DMS79 treated with DMSO at 0.1 percent for 48 hours (cell line): ENCODE data around the gene IGF1R.
A peak's percentile ranks its signal among the peaks of the same experiment; 100 is the strongest.

Experiments used
- DNase-seq: peaks from one replicate; lab custom pipeline; 2025; lab: John Stamatoyannopoulos, UW

IGF1R gene

GRCh38 chr15:98671060-98672008 lies 23.0 kb downstream of the IGF1R start:
- DNase-seq: no peak

GRCh38 chr15:98673133-98673532 lies 24.8 kb downstream of the IGF1R start:
- DNase-seq: no peak

GRCh38 chr15:98674336-98674735 lies 26.0 kb downstream of the IGF1R start:
- DNase-seq: no peak

GRCh38 chr15:98676586-98677270 lies 28.4 kb downstream of the IGF1R start:
- DNase-seq: no peak

- DNase-seq: no peak
These were observed 29.2 kb downstream of the IGF1R start for GRCh38 chr15:98677345-98678059.

- DNase-seq: no peak
These were observed 30.1 kb downstream of the IGF1R start for GRCh38 chr15:98678484-98678883.

GRCh38 chr15:98681061-98681460 lies 32.7 kb downstream of the IGF1R start:
- no peak for DNase-seq

GRCh38 chr15:98682992-98683701 lies 34.8 kb downstream of the IGF1R start:
- DNase-seq: peak; percentile 15

GRCh38 chr15:98683831-98684230 lies 35.5 kb downstream of the IGF1R start:
- DNase-seq: no peak

- no peak for DNase-seq
These were observed 36.1 kb downstream of the IGF1R start for GRCh38 chr15:98684436-98684835.

- no peak for DNase-seq
These were observed 36.7 kb downstream of the IGF1R start for GRCh38 chr15:98684995-98685525.

- DNase-seq: no peak
These were observed 38.6 kb downstream of the IGF1R start for GRCh38 chr15:98686983-98687382.

GRCh38 chr15:98689431-98689861 lies 41.1 kb downstream of the IGF1R start:
- no peak for DNase-seq

GRCh38 chr15:98690272-98690950 lies 42.1 kb downstream of the IGF1R start:
- DNase-seq: no peak

- no peak for DNase-seq
These were observed 43.9 kb downstream of the IGF1R start for GRCh38 chr15:98692213-98692612.

GRCh38 chr15:98694161-98694560 lies 45.8 kb downstream of the IGF1R start:
- DNase-seq: no peak

- no peak for DNase-seq
These were observed 50.5 kb downstream of the IGF1R start for GRCh38 chr15:98698792-98699191.

- no peak for DNase-seq
These were observed 51.5 kb downstream of the IGF1R start for GRCh38 chr15:98699591-98700424.

- DNase-seq: no peak
These were observed 52.2 kb downstream of the IGF1R start for GRCh38 chr15:98700519-98700918.

GRCh38 chr15:98703126-98703685 lies 54.9 kb downstream of the IGF1R start:
- no peak for DNase-seq
